GM12873 (cell line): Measurements from ENCODE around the gene STT3B.

ENCODE experiments used
- CTCF ChIP-seq: IDR thresholded peaks from 2 replicates; pipeline ENCODE4 v1.5.1; 2012; ENCODE audit warnings: low read depth, mild to moderate bottlenecking, moderate library complexity, low read length, control low read depth; ENCODE audit not compliant: insufficient read depth; ENCODE audit errors: missing control alignments

The STT3B gene

GRCh38 chr3:31493149-31493548 lies 39.6 kb upstream of the STT3B start:
- TF ChIP-seq CTCF, result no peak

GRCh38 chr3:31495971-31496665 lies 36.6 kb upstream of the STT3B start:
- no peak for TF ChIP-seq CTCF

GRCh38 chr3:31498791-31499190 lies 33.9 kb upstream of the STT3B start:
- TF ChIP-seq CTCF, result no peak

GRCh38 chr3:31499281-31499680 lies 33.4 kb upstream of the STT3B start:
- TF ChIP-seq CTCF, result no peak

- TF ChIP-seq CTCF, result no peak
Measured at GRCh38 chr3:31502803-31503221, 29.9 kb upstream of the STT3B start.

GRCh38 chr3:31503456-31503855 lies 29.3 kb upstream of the STT3B start:
- TF ChIP-seq CTCF, result no peak

GRCh38 chr3:31504230-31504629 lies 28.5 kb upstream of the STT3B start:
- no peak for TF ChIP-seq CTCF
